ENCODE measurements around the gene RPS18. TPM values are rescaled to one million over a fixed set of nuclear protein-coding genes. Genes with fewer than 3 reads are reported as not detected.

The RPS18 gene
- total and polyA plus RNA-seq, 2 of the 13 experiments (the other 11 are each of a cell fraction or from before 2014, with no cell fraction given), result 3,896 to 5,806 TPM

GRCh38 chr6:33317669-33318425 lies 46.0 kb downstream of the RPS18 start, which contains the start of gene ZBTB22 (continued):
- TF ChIP-seq NFAT5 (CRISPR knock-in tag; IDR thresholded peaks at IDR 0.05) (no peak), ZUFSP (CRISPR knock-in tag; IDR thresholded peaks at IDR 0.05; ENCODE audit: borderline replicate concordance) (no peak), XBP1 (CRISPR knock-in tag; IDR thresholded peaks at IDR 0.05) (no peak), FOSL2 (CRISPR knock-in tag; IDR thresholded peaks at IDR 0.05) (no peak), SIN3A (IDR thresholded peaks at IDR 0.05; ENCODE audit: borderline replicate concordance, low read depth, low read length) (no peak; the same call in 1 of the 2 replicates), KLF9 (CRISPR knock-in tag; IDR thresholded peaks at IDR 0.05; ENCODE audit: low read depth) (no peak; the same call in 1 of the 2 replicates), HNRNPL (IDR thresholded peaks at IDR 0.05; ENCODE audit: low read depth, low read length) (no peak), ZNF782 (CRISPR knock-in tag; IDR thresholded peaks at IDR 0.05; ENCODE audit: borderline replicate concordance) (no peak), ISX (CRISPR knock-in tag; conservative IDR thresholded peaks at IDR 0.05) (no peak), SNAPC2 (CRISPR knock-in tag; IDR thresholded peaks at IDR 0.05) (no peak), ZNF746 (CRISPR knock-in tag; IDR thresholded peaks at IDR 0.05) (no peak), ZNF564 (CRISPR knock-in tag; IDR thresholded peaks at IDR 0.05) (no peak), ZNF17 (CRISPR knock-in tag; IDR thresholded peaks at IDR 0.05) (no peak), ZNF350 (CRISPR knock-in tag; IDR thresholded peaks at IDR 0.05; ENCODE audit: borderline replicate concordance, low read depth) (peak; percentile 67; the same call in 1 of the 2 replicates), ZNF839 (CRISPR knock-in tag; IDR thresholded peaks at IDR 0.05; ENCODE audit: borderline replicate concordance) (no peak), SALL1 (CRISPR knock-in tag; IDR thresholded peaks at IDR 0.05) (peak; percentile 66; the same call in 1 of the 2 replicates), ZFY (CRISPR knock-in tag; IDR thresholded peaks at IDR 0.05) (peak; percentile 56; the same call in 1 of the 2 replicates), PREB (CRISPR knock-in tag; IDR thresholded peaks at IDR 0.05) (no peak), ARID3A (IDR thresholded peaks at IDR 0.05; ENCODE audit: low read depth, low read length) (no peak), ZFP1 (CRISPR knock-in tag; IDR thresholded peaks at IDR 0.05) (peak; percentile 23; the same call in 1 of the 2 replicates)

Measured in HepG2 (cell line).